ENCODE measurements around the gene MICU2. TPM values are rescaled to one million over a fixed set of nuclear protein-coding genes. Genes with fewer than 3 reads are reported as not detected.

Gene MICU2
- total and polyA plus RNA-seq, 4 experiments from 2014 or later, result 39.8 to 56.6 (median 48.1) TPM

- POLR2A ChIA-PET (ENCODE audit: partially characterized antibody), result no interaction called here
- H3K27me3 Mint-ChIP-seq, result no peaks in the 10 kb centered on the region
- no peak overlapping the region for H3K4me3 Mint-ChIP-seq
- peaks cover 19 to 34% (median 28%) of the 10 kb centered on the region in 4 donors for H3K4me1 Mint-ChIP-seq
- Histone ChIP-seq H3K9me3 (ENCODE audit: control insufficient read depth in 1 of 2, low read length in 2 of 2) (no peaks in the 10 kb centered on the region), H3K4me3 (ENCODE audit: low read length in 2 of 2) (no peak overlapping the region), H3K36me3 (ENCODE audit: insufficient read depth, low read length) (no peaks in the 10 kb centered on the region), H3K27ac (ENCODE audit: low read depth, low read length) (no peak overlapping the region), H3K27me3 (ENCODE audit: insufficient read depth, low read length) (no peaks in the 10 kb centered on the region), H3K4me1 (ENCODE audit: insufficient read depth, low read length) (no peaks in the 10 kb centered on the region)
- H3K9me3 Mint-ChIP-seq, result no peaks in the 10 kb centered on the region
- peak overlapping the region in 1 of 7 donors; percentile 32 for H3K27ac Mint-ChIP-seq
- CTCF ChIA-PET (ENCODE audit: partially characterized antibody), result no interaction called here
- peaks cover 34 to 43% of the 10 kb centered on the region in 2 donors for H3K36me3 Mint-ChIP-seq
- DNase-seq, result no peak
- intact Hi-C loops (cut with micrococcal nuclease), result no loop called here
These were observed 62.7 kb downstream of the MICU2 start for GRCh38 chr13:21541271-21541670.

- ChIA-PET CTCF (ENCODE audit: partially characterized antibody) (no interaction called here), POLR2A (ENCODE audit: partially characterized antibody) (no interaction called here)
- H3K9me3 Mint-ChIP-seq, result no peaks in the 10 kb centered on the region
- H3K27me3 Mint-ChIP-seq, result no peaks in the 10 kb centered on the region
- no peak for DNase-seq
- peaks cover 13 to 21% (median 19%) of the 10 kb centered on the region in 4 donors for H3K4me1 Mint-ChIP-seq
- Histone ChIP-seq H3K9me3 (ENCODE audit: control insufficient read depth in 1 of 2, low read length in 2 of 2) (no peaks in the 10 kb centered on the region), H3K36me3 (ENCODE audit: insufficient read depth, low read length) (peaks cover 2% of the 10 kb centered on the region), H3K4me1 (ENCODE audit: insufficient read depth, low read length) (no peaks in the 10 kb centered on the region), H3K27me3 (ENCODE audit: insufficient read depth, low read length) (no peaks in the 10 kb centered on the region), H3K27ac (ENCODE audit: low read depth, low read length) (no peak overlapping the region), H3K4me3 (ENCODE audit: low read length in 2 of 2) (no peak overlapping the region)
- no peak overlapping the region for H3K4me3 Mint-ChIP-seq
- intact Hi-C loops (cut with micrococcal nuclease), result no loop called here
- H3K27ac Mint-ChIP-seq, result no peak overlapping the region
- peaks cover 26 to 36% of the 10 kb centered on the region in 2 donors for H3K36me3 Mint-ChIP-seq
These were observed 64.3 kb downstream of the MICU2 start for GRCh38 chr13:21539687-21540086.

- peak overlapping the region in 1 of 8 donors; percentile 26 for H3K4me3 Mint-ChIP-seq
- Histone ChIP-seq H3K27ac (ENCODE audit: low read depth, low read length) (no peak overlapping the region), H3K4me1 (ENCODE audit: insufficient read depth, low read length) (no peaks in the 10 kb centered on the region), H3K9me3 (ENCODE audit: control insufficient read depth in 1 of 2, low read length in 2 of 2) (no peaks in the 10 kb centered on the region), H3K36me3 (ENCODE audit: insufficient read depth, low read length) (peaks cover 3% of the 10 kb centered on the region), H3K27me3 (ENCODE audit: insufficient read depth, low read length) (no peaks in the 10 kb centered on the region), H3K4me3 (ENCODE audit: low read length in 2 of 2) (no peak overlapping the region)
- POLR2A ChIA-PET (ENCODE audit: partially characterized antibody), result interaction anchor here (0.6 kb wide), 1 partner anchor 64 kb away, joined by 3 read pairs; no protein-coding TSS in a partner anchor
- H3K4me1 Mint-ChIP-seq, result peaks cover 8 to 14% (median 13%) of the 10 kb centered on the region in 4 donors
- no peaks in the 10 kb centered on the region for H3K27me3 Mint-ChIP-seq
- CTCF ChIA-PET (ENCODE audit: partially characterized antibody), result no interaction called here
- DNase-seq, result no peak
- intact Hi-C loops (cut with micrococcal nuclease), result no loop called here
- no peaks in the 10 kb centered on the region for H3K9me3 Mint-ChIP-seq
- H3K27ac Mint-ChIP-seq, result peak overlapping the region in 1 of 7 donors; percentile 9
- H3K36me3 Mint-ChIP-seq, result peaks cover 29 to 34% of the 10 kb centered on the region in 2 donors
These were observed 65.2 kb downstream of the MICU2 start for GRCh38 chr13:21538753-21539152.

GRCh38 chr13:21538280-21538679, 65.7 kb downstream of the MICU2 start:
- intact Hi-C loops (cut with micrococcal nuclease), result no loop called here
- POLR2A ChIA-PET (ENCODE audit: partially characterized antibody), result no interaction called here
- Mint-ChIP-seq H3K4me3 (no peak overlapping the region), H3K9me3 (no peaks in the 10 kb centered on the region), H3K36me3 (peaks cover 29 to 33% of the 10 kb centered on the region in 2 donors), H3K27ac (no peak overlapping the region), H3K27me3 (no peaks in the 10 kb centered on the region), H3K4me1 (peaks cover 7 to 12% (median 9%) of the 10 kb centered on the region in 4 donors)
- Histone ChIP-seq H3K27ac (ENCODE audit: low read depth, low read length) (no peak overlapping the region), H3K27me3 (ENCODE audit: insufficient read depth, low read length) (no peaks in the 10 kb centered on the region), H3K9me3 (ENCODE audit: control insufficient read depth in 1 of 2, low read length in 2 of 2) (no peaks in the 10 kb centered on the region), H3K4me3 (ENCODE audit: low read length in 2 of 2) (no peak overlapping the region), H3K4me1 (ENCODE audit: insufficient read depth, low read length) (no peaks in the 10 kb centered on the region), H3K36me3 (ENCODE audit: insufficient read depth, low read length) (peaks cover 3% of the 10 kb centered on the region)
- DNase-seq, result no peak
- CTCF ChIA-PET (ENCODE audit: partially characterized antibody), result no interaction called here

- H3K27ac ChIP-seq (ENCODE audit: low read depth, low read length), result no peak overlapping the region
- Mint-ChIP-seq H3K27ac (peak overlapping the region in 1 of 7 donors; percentile 48), H3K4me3 (no peak overlapping the region), H3K36me3 (peaks cover 35 to 42% of the 10 kb centered on the region in 2 donors), H3K9me3 (no peaks in the 10 kb centered on the region), H3K27me3 (no peaks in the 10 kb centered on the region), H3K4me1 (peaks cover 5 to 13% (median 7%) of the 10 kb centered on the region in 4 donors)
- CTCF ChIA-PET (ENCODE audit: partially characterized antibody), result no interaction called here
- H3K4me3 ChIP-seq (ENCODE audit: low read length in 2 of 2), result no peak overlapping the region
- DNase-seq, result no peak
- peaks cover 3% of the 10 kb centered on the region for H3K36me3 ChIP-seq (ENCODE audit: insufficient read depth, low read length)
- no peaks in the 10 kb centered on the region for H3K4me1 ChIP-seq (ENCODE audit: insufficient read depth, low read length)
- no peaks in the 10 kb centered on the region for H3K9me3 ChIP-seq (ENCODE audit: control insufficient read depth in 1 of 2, low read length in 2 of 2)
- no peaks in the 10 kb centered on the region for H3K27me3 ChIP-seq (ENCODE audit: insufficient read depth, low read length)
- intact Hi-C loops (cut with micrococcal nuclease), result no loop called here
- POLR2A ChIA-PET (ENCODE audit: partially characterized antibody), result no interaction called here
These were observed 66.9 kb downstream of the MICU2 start for GRCh38 chr13:21537105-21537504.

GRCh38 chr13:21534760-21535159, 69.2 kb downstream of the MICU2 start:
- peaks cover 42 to 46% of the 10 kb centered on the region in 2 donors for H3K36me3 Mint-ChIP-seq
- Histone ChIP-seq H3K4me3 (ENCODE audit: low read length in 2 of 2) (no peak overlapping the region), H3K9me3 (ENCODE audit: control insufficient read depth in 1 of 2, low read length in 2 of 2) (no peaks in the 10 kb centered on the region), H3K27ac (ENCODE audit: low read depth, low read length) (no peak overlapping the region), H3K27me3 (ENCODE audit: insufficient read depth, low read length) (no peaks in the 10 kb centered on the region), H3K36me3 (ENCODE audit: insufficient read depth, low read length) (peaks cover 3% of the 10 kb centered on the region), H3K4me1 (ENCODE audit: insufficient read depth, low read length) (peaks cover 6% of the 10 kb centered on the region)
- H3K4me3 Mint-ChIP-seq, result no peak overlapping the region
- no peak for DNase-seq
- no peaks in the 10 kb centered on the region for H3K27me3 Mint-ChIP-seq
- H3K4me1 Mint-ChIP-seq, result peaks cover 15 to 21% (median 18%) of the 10 kb centered on the region in 4 donors
- intact Hi-C loops (cut with micrococcal nuclease), result no loop called here
- ChIA-PET POLR2A (ENCODE audit: partially characterized antibody) (interaction anchor here (1.1 kb wide), 1 partner anchor 69 kb away, joined by 3 read pairs; the partner anchor contains the start of gene MICU2), CTCF (ENCODE audit: partially characterized antibody) (interaction anchor here (0.6 kb wide), 1 partner anchor 180 kb away, joined by 4 read pairs; no protein-coding TSS in a partner anchor)
- peak overlapping the region in 1 of 7 donors; percentile 3 for H3K27ac Mint-ChIP-seq
- no peaks in the 10 kb centered on the region for H3K9me3 Mint-ChIP-seq

GRCh38 chr13:21531455-21531854, 72.5 kb downstream of the MICU2 start:
- H3K36me3 ChIP-seq (ENCODE audit: insufficient read depth, low read length), result peaks cover 3% of the 10 kb centered on the region

More at GRCh38 chr13:21531455-21531854, 72.5 kb downstream of the MICU2 start:
- CTCF ChIA-PET (ENCODE audit: partially characterized antibody), result no interaction called here
- Histone ChIP-seq H3K4me3 (ENCODE audit: low read length in 2 of 2) (no peak overlapping the region), H3K27me3 (ENCODE audit: insufficient read depth, low read length) (no peaks in the 10 kb centered on the region), H3K9me3 (ENCODE audit: control insufficient read depth in 1 of 2, low read length in 2 of 2) (no peaks in the 10 kb centered on the region), H3K27ac (ENCODE audit: low read depth, low read length) (no peak overlapping the region), H3K4me1 (ENCODE audit: insufficient read depth, low read length) (peaks cover 13% of the 10 kb centered on the region)
- H3K4me3 Mint-ChIP-seq, result no peak overlapping the region
- H3K4me1 Mint-ChIP-seq, result peaks cover 10 to 17% (median 15%) of the 10 kb centered on the region in 4 donors
- peak overlapping the region in 1 of 7 donors; percentile 7 for H3K27ac Mint-ChIP-seq
- no peaks in the 10 kb centered on the region for H3K27me3 Mint-ChIP-seq
- no peak for DNase-seq
- POLR2A ChIA-PET (ENCODE audit: partially characterized antibody), result interaction anchor here (0.8 kb wide), 1 partner anchor 72 kb away, joined by 4 read pairs; the partner anchor contains the start of gene MICU2
- intact Hi-C loops (cut with micrococcal nuclease), result no loop called here
- H3K9me3 Mint-ChIP-seq, result no peaks in the 10 kb centered on the region
- peaks cover 17 to 29% of the 10 kb centered on the region in 2 donors for H3K36me3 Mint-ChIP-seq
